DND-41 (cell line): Measurements from ENCODE around the gene TRIM46.

Experiments
- EZH2 ChIP-seq: IDR thresholded peaks from 3 replicates; pipeline ENCODE4 v1.6.1; 2012; ENCODE audit warnings: borderline replicate concordance, low read depth, mild to moderate bottlenecking, moderate library complexity, low read length, inconsistent platforms; ENCODE audit not compliant: severe bottlenecking
- TF ChIP-seq, protein P1 (sequence below): IDR thresholded peaks from 2 replicates; pipeline ENCODE4 v1.5.1; 2012; ENCODE audit warnings: borderline replicate concordance, low read length, moderate library complexity, mild to moderate bottlenecking; ENCODE audit not compliant: poor library complexity, severe bottlenecking; ENCODE audit errors: extremely low read depth

DNA sequence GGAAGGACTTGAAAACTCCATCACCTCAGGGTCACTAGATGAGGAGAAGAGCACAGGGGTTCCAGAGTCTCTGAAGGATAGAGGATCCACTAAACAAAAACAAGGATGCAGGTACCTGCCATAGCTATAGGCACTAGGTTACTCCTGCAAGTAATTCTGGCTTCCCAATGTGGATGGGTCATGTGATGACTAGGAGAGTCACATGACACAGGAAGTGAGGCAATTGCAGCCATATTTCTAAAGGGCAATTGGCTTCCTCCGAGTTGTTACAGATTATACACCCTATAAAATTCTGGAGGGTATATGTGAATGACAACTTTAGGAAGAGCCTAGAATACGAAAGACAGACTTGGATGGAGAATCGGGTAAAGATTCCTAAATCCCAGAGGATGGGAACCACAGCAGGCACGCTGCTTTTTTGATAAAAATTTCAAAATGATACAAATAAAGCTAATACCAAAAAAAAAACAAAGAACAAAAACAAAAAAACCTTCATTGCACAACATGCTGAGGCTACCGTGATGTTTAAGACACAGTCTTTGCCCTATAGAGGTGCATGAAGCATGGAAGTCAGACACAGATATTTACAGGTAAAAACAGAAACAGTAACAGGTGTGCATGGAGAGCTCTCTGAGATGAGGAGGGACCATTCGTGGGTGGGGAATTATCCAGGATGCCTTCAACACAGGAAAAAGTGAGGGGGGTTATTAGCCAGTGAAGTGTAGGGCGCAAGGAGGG, 45.4 kb downstream of the TRIM46 start:
- TF ChIP-seq, protein P1, sequence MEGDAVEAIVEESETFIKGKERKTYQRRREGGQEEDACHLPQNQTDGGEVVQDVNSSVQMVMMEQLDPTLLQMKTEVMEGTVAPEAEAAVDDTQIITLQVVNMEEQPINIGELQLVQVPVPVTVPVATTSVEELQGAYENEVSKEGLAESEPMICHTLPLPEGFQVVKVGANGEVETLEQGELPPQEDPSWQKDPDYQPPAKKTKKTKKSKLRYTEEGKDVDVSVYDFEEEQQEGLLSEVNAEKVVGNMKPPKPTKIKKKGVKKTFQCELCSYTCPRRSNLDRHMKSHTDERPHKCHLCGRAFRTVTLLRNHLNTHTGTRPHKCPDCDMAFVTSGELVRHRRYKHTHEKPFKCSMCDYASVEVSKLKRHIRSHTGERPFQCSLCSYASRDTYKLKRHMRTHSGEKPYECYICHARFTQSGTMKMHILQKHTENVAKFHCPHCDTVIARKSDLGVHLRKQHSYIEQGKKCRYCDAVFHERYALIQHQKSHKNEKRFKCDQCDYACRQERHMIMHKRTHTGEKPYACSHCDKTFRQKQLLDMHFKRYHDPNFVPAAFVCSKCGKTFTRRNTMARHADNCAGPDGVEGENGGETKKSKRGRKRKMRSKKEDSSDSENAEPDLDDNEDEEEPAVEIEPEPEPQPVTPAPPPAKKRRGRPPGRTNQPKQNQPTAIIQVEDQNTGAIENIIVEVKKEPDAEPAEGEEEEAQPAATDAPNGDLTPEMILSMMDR = no peak
- TF ChIP-seq EZH2 = no peak
